GM21786 (cell line): Measurements from ENCODE around the gene SMIM10L1.

Source experiments
- ATAC-seq: cut with Tn5 transposase; IDR thresholded peaks from one replicate; pipeline ENCODE4 v1.9.1; 2021; ENCODE audit not compliant: unreplicated experiment

Gene SMIM10L1

DNA sequence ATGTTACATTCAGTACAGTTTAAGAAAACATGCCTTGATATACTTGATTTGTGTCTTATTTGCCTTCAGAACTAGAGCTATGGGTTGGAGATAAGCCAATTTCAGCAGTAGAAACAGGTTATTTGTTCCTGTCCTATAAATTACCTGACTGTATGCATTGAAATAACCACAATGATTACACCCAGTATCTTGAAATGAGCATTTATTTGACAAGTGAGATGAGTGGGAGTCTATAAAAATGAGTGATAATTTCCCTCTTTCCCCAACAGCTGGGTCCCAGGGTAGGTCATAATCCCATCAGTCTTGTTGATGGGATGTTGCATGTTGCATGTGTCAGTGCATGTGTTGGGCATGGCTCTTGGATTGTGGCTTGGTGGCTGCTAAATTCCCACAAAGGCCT, 12.0 kb downstream of the SMIM10L1 start:
- no peak for ATAC-seq

DNA sequence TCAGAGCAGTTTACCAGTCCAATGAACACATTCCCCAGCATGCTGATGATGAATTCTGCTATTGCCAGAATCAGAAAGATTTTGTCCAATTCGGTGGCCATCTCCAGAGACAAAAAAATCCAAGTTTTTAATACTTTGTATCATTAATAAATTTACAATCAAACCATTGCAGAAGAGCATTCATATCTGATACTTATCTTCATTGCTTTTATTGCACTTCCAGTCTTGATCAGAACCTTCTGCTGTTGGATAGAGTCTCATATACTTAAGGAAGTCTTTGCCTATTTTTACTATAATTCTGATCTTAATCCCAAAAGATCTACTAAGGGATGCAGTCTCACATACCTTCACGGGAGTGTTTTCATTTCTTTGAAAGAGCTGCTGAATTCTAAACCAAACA, 15.8 kb downstream of the SMIM10L1 start, which contains the start of gene TAS2R42:
Gene TAS2R42 (minus strand): TSS at position 101 of the 400 bp plus-strand sequence. CDS start 0 bp downstream, at position 101.
- no peak for ATAC-seq

DNA sequence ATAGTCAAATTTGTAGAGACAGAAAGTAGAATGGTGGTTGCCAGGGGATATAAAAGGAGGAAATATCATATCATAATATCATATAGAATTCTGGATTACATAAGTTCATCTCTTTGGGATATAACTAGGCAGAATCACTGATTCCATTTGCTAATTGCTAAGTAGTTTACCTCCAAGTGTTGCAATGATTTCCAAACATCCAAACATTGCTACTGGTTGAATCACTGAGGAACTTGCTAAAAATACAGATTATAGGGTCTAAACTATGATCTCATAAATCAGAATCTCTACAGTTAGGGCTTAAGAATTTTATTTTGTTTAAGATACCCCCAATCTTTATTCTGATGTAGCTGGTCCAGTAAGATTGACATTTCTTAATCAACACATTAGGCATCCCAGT, 31.8 kb downstream of the SMIM10L1 start:
- ATAC-seq, result no peak

DNA sequence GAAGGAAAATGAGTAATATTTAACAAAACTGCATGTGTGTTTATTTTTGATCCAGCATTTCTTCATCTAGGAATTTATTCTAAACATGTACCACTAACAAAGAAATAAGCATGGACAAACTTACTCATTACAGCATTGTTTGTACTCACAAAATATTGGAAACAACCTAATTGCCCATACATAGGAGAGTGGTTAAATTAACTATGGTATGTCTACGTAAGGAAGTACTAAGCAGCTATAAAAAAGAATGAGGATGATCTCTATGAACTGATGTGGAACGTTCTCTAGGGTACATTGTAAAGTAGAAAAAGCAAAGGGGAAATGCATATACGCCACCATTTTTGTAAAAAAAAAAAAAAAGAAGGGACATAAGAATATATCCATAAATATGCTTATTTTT, 33.2 kb downstream of the SMIM10L1 start:
- no peak for ATAC-seq

DNA sequence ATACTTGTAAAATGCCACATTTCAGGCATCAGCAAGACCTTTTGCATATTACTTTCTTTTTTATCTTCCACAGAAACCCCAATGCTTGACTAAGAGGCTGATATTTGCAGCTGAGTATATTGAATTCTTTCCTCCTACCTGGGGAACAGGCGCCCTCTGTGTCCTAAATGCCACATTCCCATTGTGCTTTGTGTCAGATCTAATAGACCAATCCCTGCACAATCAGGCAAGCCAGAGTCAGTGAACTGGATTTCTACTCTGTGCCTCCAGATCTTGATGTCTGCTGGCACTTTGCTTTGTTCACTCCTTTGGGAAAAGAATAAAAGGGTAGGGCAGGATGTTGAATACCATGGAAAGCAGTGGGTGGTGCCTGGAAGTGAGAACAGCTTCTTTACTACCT, 38.1 kb downstream of the SMIM10L1 start:
- no peak for ATAC-seq
